ENCODE measurements around the gene MMP15. TPM values are rescaled to one million over a fixed set of nuclear protein-coding genes. Genes with fewer than 3 reads are reported as not detected.
"Not testable (repeated sequence)": the region's sequence is repeated elsewhere in the genome, so short reads cannot be mapped to it uniquely, and the experiment has no call there.

Gene MMP15
- total RNA-seq, 1 donor from 2014 or later = 5.2 TPM

DNA sequence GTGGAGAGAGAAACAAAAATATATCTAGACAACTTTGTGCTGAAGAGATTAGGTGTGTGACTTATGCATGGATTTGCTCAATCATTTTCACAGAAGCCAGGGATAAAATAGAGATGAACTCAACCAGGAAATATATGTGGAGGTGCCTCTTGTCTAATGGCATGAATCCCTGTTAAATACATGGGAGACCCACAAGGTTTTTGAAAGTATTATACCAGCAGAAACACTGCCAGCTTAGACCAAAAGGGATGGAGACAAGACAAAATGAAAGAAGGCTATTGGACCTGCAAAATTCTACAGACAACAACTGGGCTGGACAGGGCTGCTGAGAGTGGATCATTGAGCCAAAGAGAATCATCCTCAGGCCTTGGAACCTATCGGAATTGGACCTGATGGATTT lies 51.0 kb downstream of the MMP15 start:
- H3K27me3 Mint-ChIP-seq (ENCODE audit: unreplicated experiment) = peaks cover 3% of the 10 kb centered on the region
- H3K4me1 Mint-ChIP-seq (ENCODE audit: unreplicated experiment) = peaks cover 3% of the 10 kb centered on the region
- H3K9me3 Mint-ChIP-seq (ENCODE audit: unreplicated experiment) = peaks cover 12% of the 10 kb centered on the region
- H3K4me3 Mint-ChIP-seq (ENCODE audit: unreplicated experiment) = no peak overlapping the region
- DNase-seq (ENCODE audit: extremely low spot score, unreplicated experiment) = no peak
- no peak overlapping the region for H3K27ac Mint-ChIP-seq (ENCODE audit: unreplicated experiment)
- TF ChIP-seq, protein P1, sequence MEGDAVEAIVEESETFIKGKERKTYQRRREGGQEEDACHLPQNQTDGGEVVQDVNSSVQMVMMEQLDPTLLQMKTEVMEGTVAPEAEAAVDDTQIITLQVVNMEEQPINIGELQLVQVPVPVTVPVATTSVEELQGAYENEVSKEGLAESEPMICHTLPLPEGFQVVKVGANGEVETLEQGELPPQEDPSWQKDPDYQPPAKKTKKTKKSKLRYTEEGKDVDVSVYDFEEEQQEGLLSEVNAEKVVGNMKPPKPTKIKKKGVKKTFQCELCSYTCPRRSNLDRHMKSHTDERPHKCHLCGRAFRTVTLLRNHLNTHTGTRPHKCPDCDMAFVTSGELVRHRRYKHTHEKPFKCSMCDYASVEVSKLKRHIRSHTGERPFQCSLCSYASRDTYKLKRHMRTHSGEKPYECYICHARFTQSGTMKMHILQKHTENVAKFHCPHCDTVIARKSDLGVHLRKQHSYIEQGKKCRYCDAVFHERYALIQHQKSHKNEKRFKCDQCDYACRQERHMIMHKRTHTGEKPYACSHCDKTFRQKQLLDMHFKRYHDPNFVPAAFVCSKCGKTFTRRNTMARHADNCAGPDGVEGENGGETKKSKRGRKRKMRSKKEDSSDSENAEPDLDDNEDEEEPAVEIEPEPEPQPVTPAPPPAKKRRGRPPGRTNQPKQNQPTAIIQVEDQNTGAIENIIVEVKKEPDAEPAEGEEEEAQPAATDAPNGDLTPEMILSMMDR (IDR thresholded peaks at IDR 0.05) = no peak
- peaks cover 2% of the 10 kb centered on the region for H3K36me3 Mint-ChIP-seq (ENCODE audit: unreplicated experiment)

DNA sequence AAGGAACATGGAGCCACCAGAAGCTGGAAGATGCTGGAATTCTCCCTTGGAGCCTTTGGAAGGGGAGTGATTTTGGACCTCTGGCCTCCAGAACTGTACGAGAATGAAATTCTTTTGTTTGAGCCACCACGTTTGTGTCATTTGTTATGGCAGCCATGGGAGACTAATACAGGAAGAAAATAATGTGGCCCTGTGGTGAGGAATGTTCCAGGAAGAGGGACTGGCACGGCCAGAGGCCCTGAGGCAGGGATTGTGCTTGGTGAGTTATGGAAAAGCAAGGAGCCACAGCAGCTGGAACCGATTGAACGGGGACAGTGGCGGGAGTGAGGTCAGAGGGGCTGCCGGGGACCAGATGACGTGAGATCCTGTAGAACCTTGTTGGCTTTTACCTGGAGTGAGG lies 52.2 kb downstream of the MMP15 start:
- DNase-seq (ENCODE audit: extremely low spot score, unreplicated experiment) = no peak
- no peak overlapping the region for H3K27ac Mint-ChIP-seq (ENCODE audit: unreplicated experiment)
- H3K4me3 Mint-ChIP-seq (ENCODE audit: unreplicated experiment) = no peak overlapping the region
- H3K27me3 Mint-ChIP-seq (ENCODE audit: unreplicated experiment) = peaks cover 3% of the 10 kb centered on the region
- peaks cover 12% of the 10 kb centered on the region for H3K9me3 Mint-ChIP-seq (ENCODE audit: unreplicated experiment)
- TF ChIP-seq, protein P1 (IDR thresholded peaks at IDR 0.05) = no peak
- H3K4me1 Mint-ChIP-seq (ENCODE audit: unreplicated experiment) = peaks cover 3% of the 10 kb centered on the region
- H3K36me3 Mint-ChIP-seq (ENCODE audit: unreplicated experiment) = peaks cover 2% of the 10 kb centered on the region

DNA sequence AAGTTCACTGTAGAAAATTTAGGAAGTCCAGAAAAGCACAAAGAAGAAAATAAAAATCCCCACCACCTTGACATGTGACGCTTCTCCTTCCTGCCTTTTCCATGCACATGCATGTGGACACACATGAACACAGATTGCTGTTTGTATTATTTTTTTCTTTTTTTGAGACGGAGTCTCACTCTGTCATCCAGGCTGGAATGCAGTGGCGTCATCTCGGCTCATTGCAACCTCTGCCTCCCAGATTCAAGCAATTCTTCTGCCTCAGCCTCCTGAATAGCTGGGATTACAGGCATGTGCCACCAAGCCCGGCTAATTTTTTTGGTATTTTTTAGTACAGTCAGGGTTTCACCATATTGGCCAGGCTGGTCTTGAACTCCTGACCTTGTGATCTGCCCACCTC lies 55.1 kb downstream of the MMP15 start:
- not testable (repeated sequence) for H3K9me3 Mint-ChIP-seq (ENCODE audit: unreplicated experiment); H3K4me1 Mint-ChIP-seq (ENCODE audit: unreplicated experiment); H3K27ac Mint-ChIP-seq (ENCODE audit: unreplicated experiment); H3K36me3 Mint-ChIP-seq (ENCODE audit: unreplicated experiment); H3K27me3 Mint-ChIP-seq (ENCODE audit: unreplicated experiment); DNase-seq (ENCODE audit: extremely low spot score, unreplicated experiment); H3K4me3 Mint-ChIP-seq (ENCODE audit: unreplicated experiment)

DNA sequence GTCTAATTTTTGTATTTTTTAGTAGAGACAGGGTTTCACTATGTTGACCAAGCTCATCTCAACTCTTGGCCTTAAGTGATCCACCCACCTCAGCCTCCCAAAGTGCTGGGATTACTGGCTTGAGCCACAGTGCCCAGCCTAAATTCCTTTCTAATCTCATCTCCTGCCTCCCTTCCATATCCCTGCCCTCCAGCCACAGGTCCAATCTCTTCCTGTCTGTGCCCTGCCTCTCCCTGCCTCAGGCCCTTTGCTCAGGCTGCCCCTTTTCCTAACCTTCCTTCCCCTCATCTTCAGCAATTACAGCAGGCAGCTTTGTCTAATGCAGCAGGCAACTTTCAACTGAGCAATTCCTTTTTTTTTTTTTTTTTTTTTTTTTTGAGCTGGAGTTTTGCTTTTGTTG lies 56.8 kb downstream of the MMP15 start:
- TF ChIP-seq, protein P1 (IDR thresholded peaks at IDR 0.05) = no peak
- Mint-ChIP-seq H3K9me3 (ENCODE audit: unreplicated experiment) (no peaks in the 10 kb centered on the region), H3K27me3 (ENCODE audit: unreplicated experiment) (peaks cover 7% of the 10 kb centered on the region), H3K36me3 (ENCODE audit: unreplicated experiment) (no peaks in the 10 kb centered on the region), H3K27ac (ENCODE audit: unreplicated experiment) (no peak overlapping the region), H3K4me3 (ENCODE audit: unreplicated experiment) (no peak overlapping the region), H3K4me1 (ENCODE audit: unreplicated experiment) (peaks cover 3% of the 10 kb centered on the region)
- DNase-seq (ENCODE audit: extremely low spot score, unreplicated experiment) = no peak

DNA sequence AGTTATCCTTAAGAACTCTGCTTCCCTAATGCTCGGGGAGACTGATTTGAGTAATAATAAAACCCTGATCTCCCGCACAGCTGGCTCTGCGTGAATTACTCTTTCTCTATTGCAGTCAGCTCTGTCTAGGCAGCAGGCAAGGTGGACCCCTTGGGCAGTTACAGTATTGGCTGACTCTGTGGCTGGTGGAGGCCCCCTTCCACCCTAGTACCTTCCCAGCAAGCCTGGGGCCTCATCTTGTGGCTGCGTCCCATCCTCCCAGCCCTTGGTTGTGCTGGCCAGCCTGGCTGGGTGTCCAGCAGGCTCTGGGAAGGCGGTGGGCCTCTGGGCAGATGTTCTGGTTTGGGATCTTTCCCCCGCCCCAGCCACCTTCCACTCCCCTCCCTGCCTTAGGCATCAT lies 59.1 kb downstream of the MMP15 start:
- Mint-ChIP-seq H3K27ac (ENCODE audit: unreplicated experiment) (no peak overlapping the region), H3K36me3 (ENCODE audit: unreplicated experiment) (no peaks in the 10 kb centered on the region), H3K4me3 (ENCODE audit: unreplicated experiment) (no peak overlapping the region), H3K4me1 (ENCODE audit: unreplicated experiment) (no peaks in the 10 kb centered on the region), H3K27me3 (ENCODE audit: unreplicated experiment) (peaks cover 7% of the 10 kb centered on the region), H3K9me3 (ENCODE audit: unreplicated experiment) (no peaks in the 10 kb centered on the region)
- TF ChIP-seq, protein P1 (IDR thresholded peaks at IDR 0.05) = no peak
- DNase-seq (ENCODE audit: extremely low spot score, unreplicated experiment) = no peak

DNA sequence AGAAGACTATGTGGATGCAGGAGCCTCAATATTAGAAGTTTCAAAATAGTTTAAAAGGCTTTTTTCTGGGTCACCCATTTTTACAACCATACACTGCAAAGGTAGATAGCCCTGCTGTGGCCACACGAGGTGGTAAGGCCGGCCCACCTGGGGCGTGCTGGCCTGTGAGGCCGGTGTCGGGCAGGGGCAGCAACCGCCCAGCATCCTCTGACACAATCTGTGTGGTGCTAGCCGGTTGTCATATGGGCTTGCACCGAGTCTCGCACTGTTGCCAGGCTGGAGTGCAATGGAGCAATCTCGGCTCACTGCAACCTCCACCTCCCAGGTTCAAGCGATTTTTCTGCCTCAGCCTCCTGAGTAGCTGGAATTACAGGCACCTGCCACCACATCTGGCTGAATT lies 59.6 kb downstream of the MMP15 start:
- H3K27ac Mint-ChIP-seq (ENCODE audit: unreplicated experiment) = no peak overlapping the region
- peaks cover 5% of the 10 kb centered on the region for H3K27me3 Mint-ChIP-seq (ENCODE audit: unreplicated experiment)
- no peaks in the 10 kb centered on the region for H3K4me1 Mint-ChIP-seq (ENCODE audit: unreplicated experiment)
- H3K4me3 Mint-ChIP-seq (ENCODE audit: unreplicated experiment) = no peak overlapping the region
- TF ChIP-seq, protein P1 (IDR thresholded peaks at IDR 0.05) = no peak
- no peaks in the 10 kb centered on the region for H3K9me3 Mint-ChIP-seq (ENCODE audit: unreplicated experiment)
- DNase-seq (ENCODE audit: extremely low spot score, unreplicated experiment) = no peak
- no peaks in the 10 kb centered on the region for H3K36me3 Mint-ChIP-seq (ENCODE audit: unreplicated experiment)

All from osteocyte (in vitro differentiated cells).